T47D (cell line): ENCODE results near the gene LAD1.
A peak's percentile ranks its signal among the peaks of the same experiment; 100 is the strongest.

ENCODE experiments used
- DNase-seq, 2 experiments: peaks; one replicate each; pipeline versions ENCODE4 v3.0.0 to v3.0.0-alpha.2; 2011 to 2012; ENCODE audit warnings: low read depth in 1 of 2, low spot score in 1 of 2
- JUND ChIP-seq: IDR thresholded peaks from 2 replicates; pipeline ENCODE4 v1.6.1; 2012; ENCODE audit warnings: low read depth
- in situ Hi-C: cut with HindIII; loops from 2 replicates; pipeline ENCODE4 v1.10.0; 2016; ENCODE audit warnings: low sequenced_read_pairs, low pct_unique_long_range_greater_than_20kb

Gene LAD1

DNA sequence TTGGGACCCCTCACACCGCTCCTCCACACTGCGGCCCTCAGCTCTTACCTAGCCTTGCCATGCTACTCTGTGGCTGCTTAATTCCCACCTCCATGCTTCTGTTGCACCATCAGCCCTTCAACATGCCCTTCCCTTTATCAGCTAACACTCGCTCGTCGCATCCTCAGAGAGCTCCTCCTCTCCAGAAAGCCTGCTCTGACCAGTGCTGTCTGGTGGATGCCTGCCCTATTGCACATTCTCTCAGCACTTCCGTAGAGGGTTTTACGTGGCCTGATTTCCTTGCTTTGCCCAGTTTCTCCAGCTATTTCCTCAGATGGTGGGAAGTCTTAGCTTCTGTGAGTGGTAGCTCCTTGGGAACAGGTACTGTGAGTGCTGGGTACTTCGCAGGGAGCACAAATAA lies 10.3 kb upstream of the LAD1 start:
- TF ChIP-seq JUND, result no peak
- DNase-seq, result no peak
- in situ Hi-C loops, result no loop called here

DNA sequence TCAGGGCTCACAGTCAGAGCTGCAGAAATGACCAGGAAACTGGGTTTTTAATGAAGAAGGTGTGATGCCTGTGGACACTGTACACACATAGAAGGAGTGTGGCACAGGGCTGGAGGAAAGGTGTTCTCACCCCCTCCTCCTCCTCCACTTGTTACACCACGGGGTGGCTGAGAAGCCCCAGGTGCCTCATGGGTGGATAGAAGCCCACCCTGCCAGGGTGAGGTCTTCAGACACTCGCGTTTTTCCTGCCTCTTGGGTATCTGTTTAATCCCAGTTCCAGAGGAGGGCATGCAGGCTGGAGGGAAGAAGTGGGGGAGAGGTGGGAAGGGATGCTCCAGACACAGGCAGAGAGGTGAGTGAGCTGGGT lies 9.7 kb upstream of the LAD1 start:
- DNase-seq, result no peak
- in situ Hi-C loops, result no loop called here
- TF ChIP-seq JUND, result no peak

DNA sequence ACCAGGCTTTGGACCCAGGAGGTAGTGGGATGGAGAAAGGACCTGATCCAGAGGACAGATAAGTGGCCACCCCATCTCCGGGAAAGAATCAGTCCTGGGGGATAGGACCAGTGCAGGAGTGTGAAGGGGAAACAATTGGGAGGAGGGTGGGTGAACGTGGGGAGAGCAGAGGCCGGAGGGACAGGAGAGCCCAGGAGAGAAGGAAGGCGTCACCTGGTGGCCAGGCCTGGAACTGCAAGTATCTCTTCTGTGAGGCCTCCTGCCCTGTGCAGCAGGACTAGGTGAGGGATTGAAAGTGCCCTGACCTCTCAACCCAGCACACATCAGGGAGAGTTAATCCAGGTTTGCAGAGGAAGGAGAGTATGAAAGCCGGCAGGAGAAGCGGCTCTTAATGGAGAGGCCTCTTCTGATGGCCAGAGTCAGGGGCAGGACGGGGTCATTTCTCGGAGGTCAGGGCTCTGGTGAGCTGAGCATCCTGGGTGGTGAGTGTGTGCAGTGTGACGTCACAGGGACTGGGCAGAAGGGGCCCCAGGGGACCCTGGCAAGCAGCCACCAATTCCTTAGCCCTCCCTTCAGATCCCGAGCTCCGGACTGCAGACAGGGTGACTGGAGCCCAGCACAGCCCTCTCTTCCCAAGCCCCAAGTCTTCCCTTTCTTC lies 9.2 kb upstream of the LAD1 start:
- in situ Hi-C loops, result no loop called here
- DNase-seq, result peak; percentile 87 to 93
- TF ChIP-seq JUND, result no peak

DNA sequence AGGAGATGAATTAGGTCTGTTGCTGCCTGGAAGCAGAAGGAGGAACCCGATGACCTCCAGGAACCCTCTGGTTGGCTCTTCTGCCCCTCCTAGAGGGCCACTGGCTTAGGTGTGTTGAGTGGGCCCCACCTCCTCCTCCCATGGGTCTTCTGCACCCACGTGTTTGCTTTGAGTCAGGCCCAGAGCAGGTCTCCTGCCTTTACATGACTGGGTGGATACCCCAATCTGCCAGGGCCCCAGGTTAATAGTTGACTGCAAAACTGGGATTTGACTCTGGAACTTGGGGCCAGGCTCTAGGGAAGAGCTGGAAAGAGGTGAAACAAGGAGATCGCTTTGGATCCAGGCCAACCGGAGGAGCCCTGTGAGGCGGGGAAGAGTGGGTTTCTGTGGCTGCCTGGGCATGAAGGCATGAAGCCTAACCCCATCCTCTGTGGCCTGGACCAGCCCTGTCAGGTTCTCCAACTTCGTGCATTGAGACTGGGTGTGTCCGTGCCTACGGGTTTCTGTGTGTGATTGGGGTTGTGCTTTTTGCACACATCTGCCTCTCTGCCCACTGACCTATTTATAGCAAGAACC lies 7.8 kb upstream of the LAD1 start:
- TF ChIP-seq JUND, result no peak
- DNase-seq, result no peak
- in situ Hi-C loops, result no loop called here

DNA sequence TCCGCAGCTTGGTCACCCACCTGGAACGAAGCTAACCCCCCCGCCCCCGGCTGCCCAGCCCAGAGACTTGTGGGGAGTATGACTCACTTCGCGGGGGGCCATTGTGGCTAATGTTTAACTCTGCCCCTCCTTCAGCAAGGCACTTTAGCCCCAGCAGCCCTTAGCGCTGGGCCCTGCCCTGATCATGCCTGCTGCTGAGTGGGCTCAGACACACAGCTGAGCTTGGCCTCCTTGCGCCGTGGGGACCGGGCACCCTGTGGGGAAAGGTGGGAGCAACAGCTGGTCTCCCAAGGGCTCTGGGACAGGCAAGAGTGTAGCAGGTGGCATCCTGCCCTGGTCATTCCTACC lies 6.3 kb upstream of the LAD1 start:
- in situ Hi-C loops, result no loop called here
- no peak for DNase-seq
- no peak for TF ChIP-seq JUND

DNA sequence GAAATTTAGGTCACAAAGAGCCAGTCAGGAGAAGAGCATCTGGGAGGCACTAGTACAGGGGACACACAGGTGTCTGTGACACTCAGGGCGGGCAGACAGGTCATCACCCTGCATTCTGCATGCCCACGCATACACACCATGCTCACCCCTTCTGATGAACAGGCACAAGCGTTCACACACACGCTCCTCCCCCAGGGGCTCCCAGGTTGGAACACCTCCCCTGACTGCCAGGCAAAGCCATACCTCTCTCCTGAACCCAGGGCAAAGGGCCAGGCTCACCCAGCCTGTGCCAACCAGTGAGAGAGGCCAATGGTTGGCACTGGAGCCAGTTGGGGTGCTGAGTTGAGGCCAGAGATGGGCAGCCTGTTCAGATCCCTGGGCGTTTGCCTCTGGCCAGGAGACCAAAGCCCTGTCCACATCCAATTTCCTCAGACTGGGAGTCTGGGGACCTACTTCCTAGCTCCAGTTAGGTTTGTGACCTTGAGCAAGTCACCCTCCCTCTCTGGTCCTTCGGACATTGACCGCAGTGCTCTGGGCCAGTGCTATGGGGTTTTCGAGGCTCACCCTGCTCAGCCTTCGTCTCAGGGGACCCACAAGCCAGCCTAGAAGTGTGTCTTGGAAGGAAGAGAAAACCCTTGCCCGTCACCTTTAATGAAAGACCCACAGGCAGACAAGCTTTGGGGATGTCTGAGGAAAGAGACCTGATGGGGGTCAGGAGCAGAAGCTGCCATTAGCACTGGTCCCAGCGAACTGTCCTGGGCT lies 5.8 kb upstream of the LAD1 start:
- in situ Hi-C loops, result no loop called here
- DNase-seq, result no peak
- TF ChIP-seq JUND, result no peak

DNA sequence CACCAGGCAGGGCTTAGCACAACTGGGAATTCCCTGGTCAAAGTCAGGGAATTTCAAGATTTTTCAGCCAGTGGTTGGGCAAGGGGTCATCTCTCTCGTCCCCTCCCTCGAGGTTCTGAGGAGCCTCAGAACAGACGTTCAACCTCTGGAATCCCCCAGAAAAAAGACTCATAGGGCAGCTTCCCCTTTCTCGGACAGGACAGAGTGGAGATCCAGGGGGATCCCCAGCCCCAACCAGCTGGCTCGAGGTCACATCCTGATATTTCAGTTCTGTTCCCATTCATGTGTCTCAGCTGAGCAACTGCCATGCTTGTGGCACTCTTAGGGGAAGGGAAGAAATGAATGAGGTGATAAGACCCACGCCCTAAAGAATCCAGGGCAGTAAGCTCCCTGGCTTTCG lies 4.9 kb upstream of the LAD1 start:
- TF ChIP-seq JUND, result no peak
- in situ Hi-C loops, result no loop called here
- DNase-seq, result no peak

DNA sequence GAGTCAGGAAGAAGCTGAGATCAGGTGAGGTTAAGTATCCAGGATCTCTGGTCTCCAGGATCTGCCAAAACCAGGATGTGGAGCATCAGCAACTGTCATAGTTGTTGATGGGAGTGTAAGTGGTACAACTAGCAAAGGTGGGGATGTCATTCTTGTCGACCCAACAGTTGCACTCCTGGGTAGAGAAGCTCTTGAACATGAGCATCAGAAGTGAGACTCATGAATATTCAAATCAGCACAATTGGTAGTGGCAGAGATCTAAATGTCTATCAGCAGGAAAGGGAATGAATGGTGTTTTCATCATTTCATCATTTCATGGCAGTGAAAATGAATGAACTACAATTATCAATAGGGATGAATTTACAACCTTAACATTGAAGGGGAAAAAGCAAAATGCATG lies 4.2 kb upstream of the LAD1 start:
- DNase-seq, result no peak
- no peak for TF ChIP-seq JUND
- in situ Hi-C loops, result no loop called here

DNA sequence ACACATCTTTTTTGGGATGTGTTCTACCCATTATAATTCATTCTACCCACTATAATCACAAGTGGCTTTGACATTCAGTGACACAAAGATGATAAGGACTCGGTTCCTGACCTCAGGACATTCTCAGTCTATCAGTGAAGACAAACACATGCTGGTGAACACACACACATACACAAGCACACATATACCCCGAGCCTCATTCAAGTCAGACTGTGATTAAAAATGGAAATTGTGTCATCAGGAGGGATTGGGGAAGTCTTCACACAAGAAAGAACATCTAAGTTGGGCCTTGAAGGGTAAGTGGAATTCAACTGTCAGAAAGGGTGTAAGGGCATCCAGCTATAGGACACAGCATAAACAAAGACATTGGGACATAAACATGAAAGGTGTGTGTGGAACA lies 2.6 kb upstream of the LAD1 start:
- DNase-seq, result no peak
- TF ChIP-seq JUND, result no peak
- in situ Hi-C loops, result no loop called here

DNA sequence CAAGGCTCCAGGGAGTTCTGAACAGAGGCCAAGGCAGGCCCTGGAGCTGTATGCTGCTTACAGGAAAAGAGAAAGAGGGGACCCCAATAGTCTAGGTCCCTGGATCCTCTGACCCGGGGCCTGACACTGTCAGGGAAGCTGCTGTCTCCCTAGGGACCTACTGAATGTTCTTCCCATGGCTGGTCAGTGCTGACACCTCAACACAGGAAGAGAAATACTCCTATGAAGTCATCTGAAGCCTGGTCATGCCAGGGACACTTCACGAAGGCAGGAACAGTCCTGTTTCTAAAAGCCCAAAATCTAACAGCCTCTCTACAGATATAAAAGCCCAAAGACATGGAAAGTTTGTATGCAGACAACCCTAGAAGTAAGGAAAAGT lies 1.7 kb upstream of the LAD1 start:
- no peak for TF ChIP-seq JUND
- in situ Hi-C loops, result no loop called here
- DNase-seq, result no peak

DNA sequence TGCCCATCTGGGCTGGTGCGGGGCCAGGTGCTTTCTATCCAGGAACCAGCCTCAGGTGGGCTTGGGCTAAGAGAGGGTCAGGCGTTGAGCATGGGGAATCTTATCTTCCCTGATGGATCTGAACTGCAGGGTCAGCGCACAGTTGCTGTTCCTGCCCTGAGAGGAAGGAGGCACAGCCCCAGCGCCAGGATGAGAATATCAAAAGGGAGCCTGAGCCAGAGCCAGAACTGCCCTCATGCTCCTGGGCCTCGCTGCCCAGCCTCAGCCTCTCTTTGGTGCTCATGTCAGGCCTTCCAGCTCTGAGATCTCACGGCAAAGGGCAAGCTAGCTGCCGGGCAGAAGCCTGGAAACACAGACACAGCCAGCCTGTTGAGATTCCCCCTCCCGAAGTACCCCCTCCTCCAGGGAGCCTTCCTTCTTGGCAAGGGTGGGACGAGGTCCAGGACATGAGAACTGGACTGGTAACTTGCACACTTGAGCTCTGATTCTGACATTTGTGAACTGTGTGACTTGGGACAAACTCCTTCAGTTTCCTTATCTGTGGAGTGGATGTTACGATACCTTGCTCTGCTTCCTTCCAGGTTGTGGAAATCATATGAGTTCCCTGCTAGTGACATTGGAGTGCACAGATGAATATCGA lies 1.2 kb upstream of the LAD1 start:
- DNase-seq, result no peak
- TF ChIP-seq JUND, result no peak
- in situ Hi-C loops, result no loop called here

DNA sequence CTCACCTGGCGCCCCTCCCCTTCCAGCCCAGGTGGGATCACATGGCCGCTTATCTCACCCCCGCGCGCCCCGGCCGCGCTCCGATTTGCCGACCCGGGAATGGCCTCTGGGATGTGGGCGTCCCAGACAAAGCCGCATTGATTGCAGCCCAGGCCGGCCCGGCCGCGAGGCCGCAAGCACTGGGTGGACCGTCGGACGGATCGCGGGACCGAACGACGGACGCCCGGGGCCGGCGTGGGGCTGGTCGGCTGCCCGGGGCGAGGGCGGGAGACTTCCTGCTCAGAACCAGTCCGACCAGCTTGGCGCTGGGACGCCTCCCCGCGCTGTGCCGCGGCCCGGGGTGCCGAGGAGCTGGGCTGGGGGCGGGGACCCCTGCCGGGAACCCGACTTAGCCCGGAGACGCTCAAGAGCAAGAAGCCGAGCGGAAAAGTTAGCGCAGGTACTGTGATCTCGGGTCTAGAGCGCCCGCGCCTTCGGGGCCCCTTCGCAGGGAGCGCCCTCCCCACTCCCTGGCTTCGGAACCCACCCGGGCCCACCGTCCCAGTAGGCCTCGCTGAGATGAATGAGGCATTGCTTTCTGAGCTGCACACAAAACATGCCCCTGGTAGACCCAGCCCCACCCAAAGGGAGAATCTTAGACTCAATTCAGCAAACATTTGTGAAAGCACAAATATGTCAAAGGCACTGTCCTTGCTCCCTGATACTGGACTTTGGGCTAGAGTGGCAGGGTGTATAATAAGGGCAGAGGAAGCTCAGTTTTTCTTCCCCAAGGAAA lies 415 bp upstream of the LAD1 start:
- in situ Hi-C loops, result no loop called here
- DNase-seq, result peak; percentile 53 to 66
- TF ChIP-seq JUND, result no peak
